ENCODE measurements around the gene GPR78.

- TF ChIP-seq, protein P1, sequence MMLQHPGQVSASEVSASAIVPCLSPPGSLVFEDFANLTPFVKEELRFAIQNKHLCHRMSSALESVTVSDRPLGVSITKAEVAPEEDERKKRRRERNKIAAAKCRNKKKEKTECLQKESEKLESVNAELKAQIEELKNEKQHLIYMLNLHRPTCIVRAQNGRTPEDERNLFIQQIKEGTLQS (CRISPR knock-in tag; conservative IDR thresholded peaks at IDR 0.05): no peak
- TF ChIP-seq, protein P2, sequence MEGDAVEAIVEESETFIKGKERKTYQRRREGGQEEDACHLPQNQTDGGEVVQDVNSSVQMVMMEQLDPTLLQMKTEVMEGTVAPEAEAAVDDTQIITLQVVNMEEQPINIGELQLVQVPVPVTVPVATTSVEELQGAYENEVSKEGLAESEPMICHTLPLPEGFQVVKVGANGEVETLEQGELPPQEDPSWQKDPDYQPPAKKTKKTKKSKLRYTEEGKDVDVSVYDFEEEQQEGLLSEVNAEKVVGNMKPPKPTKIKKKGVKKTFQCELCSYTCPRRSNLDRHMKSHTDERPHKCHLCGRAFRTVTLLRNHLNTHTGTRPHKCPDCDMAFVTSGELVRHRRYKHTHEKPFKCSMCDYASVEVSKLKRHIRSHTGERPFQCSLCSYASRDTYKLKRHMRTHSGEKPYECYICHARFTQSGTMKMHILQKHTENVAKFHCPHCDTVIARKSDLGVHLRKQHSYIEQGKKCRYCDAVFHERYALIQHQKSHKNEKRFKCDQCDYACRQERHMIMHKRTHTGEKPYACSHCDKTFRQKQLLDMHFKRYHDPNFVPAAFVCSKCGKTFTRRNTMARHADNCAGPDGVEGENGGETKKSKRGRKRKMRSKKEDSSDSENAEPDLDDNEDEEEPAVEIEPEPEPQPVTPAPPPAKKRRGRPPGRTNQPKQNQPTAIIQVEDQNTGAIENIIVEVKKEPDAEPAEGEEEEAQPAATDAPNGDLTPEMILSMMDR (IDR thresholded peaks at IDR 0.05): no peak
- no peak for TF ChIP-seq ZBTB21 (CRISPR knock-in tag; IDR thresholded peaks at IDR 0.05; ENCODE audit: borderline replicate concordance)
- no peak for TF ChIP-seq ERG (CRISPR knock-in tag; IDR thresholded peaks at IDR 0.05)
- TF ChIP-seq, protein P3, sequence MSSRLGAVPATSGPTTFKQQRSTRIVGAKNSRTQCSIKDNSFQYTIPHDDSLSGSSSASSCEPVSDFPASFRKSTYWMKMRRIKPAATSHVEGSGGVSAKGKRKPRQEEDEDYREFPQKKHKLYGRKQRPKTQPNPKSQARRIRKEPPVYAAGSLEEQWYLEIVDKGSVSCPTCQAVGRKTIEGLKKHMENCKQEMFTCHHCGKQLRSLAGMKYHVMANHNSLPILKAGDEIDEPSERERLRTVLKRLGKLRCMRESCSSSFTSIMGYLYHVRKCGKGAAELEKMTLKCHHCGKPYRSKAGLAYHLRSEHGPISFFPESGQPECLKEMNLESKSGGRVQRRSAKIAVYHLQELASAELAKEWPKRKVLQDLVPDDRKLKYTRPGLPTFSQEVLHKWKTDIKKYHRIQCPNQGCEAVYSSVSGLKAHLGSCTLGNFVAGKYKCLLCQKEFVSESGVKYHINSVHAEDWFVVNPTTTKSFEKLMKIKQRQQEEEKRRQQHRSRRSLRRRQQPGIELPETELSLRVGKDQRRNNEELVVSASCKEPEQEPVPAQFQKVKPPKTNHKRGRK (CRISPR knock-in tag; IDR thresholded peaks at IDR 0.05; ENCODE audit: borderline replicate concordance): no peak
Observed at GRCh38 chr4:8548731-8549351, 31.4 kb upstream of the GPR78 start.
